Lung (tissue), 12 donors: ENCODE measurements around the gene ACACB. TPM values are rescaled to one million over a fixed set of nuclear protein-coding genes. Genes with fewer than 3 reads are reported as not detected.

Experiments
- ATAC-seq: fragments of 200-7000 bp; cut with Tn5 transposase; one replicate; pipeline ENCODE4 v1.9.1; 2020; ENCODE audit warnings: moderate number of reproducible peaks; ENCODE audit not compliant: insufficient read depth, low FRiP score
- DNase-seq, 3 donors: peaks; one replicate each; pipeline ENCODE4 v3.0.0-alpha.2; 2013 to 2017
- H3K27ac ChIP-seq, 2 donors: one replicate each; pipeline ENCODE4 v1.5.1; 2013; ENCODE audit warnings: mild to moderate bottlenecking in 2 of 2, moderate library complexity in 2 of 2, control low read depth in 1 of 2, inconsistent platforms in 1 of 2, low read depth in 1 of 2, low read length in 1 of 2
- H3K27me3 ChIP-seq, 3 donors: one replicate each; pipeline ENCODE4 v1.5.1; 2013; ENCODE audit warnings: low read length in 2 of 3; ENCODE audit not compliant: control insufficient read depth in 3 of 3, insufficient read depth in 3 of 3
- H3K36me3 ChIP-seq, 4 donors: one replicate each; pipeline ENCODE4 v1.5.1; 2013; ENCODE audit warnings: low read length in 4 of 4, mild to moderate bottlenecking in 1 of 4, moderate library complexity in 1 of 4; ENCODE audit not compliant: control insufficient read depth in 4 of 4, insufficient read depth in 4 of 4
- H3K4me1 ChIP-seq, 5 donors: one replicate each; pipeline ENCODE4 v1.5.1; 2013; ENCODE audit warnings: low read length in 5 of 5, mild to moderate bottlenecking in 2 of 5, moderate library complexity in 1 of 5; ENCODE audit not compliant: control insufficient read depth in 5 of 5, insufficient read depth in 5 of 5
- H3K4me3 ChIP-seq: one replicate; pipeline ENCODE4 v1.5.1; 2013; ENCODE audit warnings: mild to moderate bottlenecking, control low read depth, moderate library complexity
- H3K9ac ChIP-seq, 2 donors: one replicate each; pipeline ENCODE4 v1.5.1; 2013; ENCODE audit warnings: low read length in 2 of 2, control low read depth in 1 of 2; ENCODE audit not compliant: insufficient read depth in 1 of 2
- H3K9me3 ChIP-seq, 4 donors: one replicate each; pipeline ENCODE4 v1.5.1; 2013; ENCODE audit warnings: low read length in 3 of 4, mild to moderate bottlenecking in 1 of 4, moderate library complexity in 1 of 4; ENCODE audit not compliant: control insufficient read depth in 4 of 4, insufficient read depth in 3 of 4
- CTCF ChIP-seq: IDR thresholded peaks from 2 replicates; pipeline ENCODE4 v1.5.1; 2012; ENCODE audit warnings: mild to moderate bottlenecking; ENCODE audit errors: control extremely low read depth, extremely low read depth
- WGBS, 2 donors: extraction: QIAGEN DNeasy Blood & Tissue Kit; methylation state at CpG; one replicate each; pipeline ENCODE4 v1.1.7; 2013; 5-methylcytosine and 5-hydroxymethylcytosine counted together
- polyA plus RNA-seq, 2 donors: library from polyadenylated mRNA; stranded (reverse); fragments of 200-250 nt; gene quantifications; one replicate each; pipeline ENCODE4 v1.2.1, GENCODE V29; 2013
- total RNA-seq, 2 donors: library from RNA; depleted of rRNA in 1 of 2; stranded (reverse); fragments of >200 nt in 1 of 2; gene quantifications; one replicate each; pipeline ENCODE4 v1.2.1, GENCODE V29; 2014 to 2021
- donor health status: control.
- donor health status: control.
- donor health status: Bipolar disorder and iron deficiency.
- donor health status: healthy.
- donor health status: DM: yes; HTN: yes; CAD: no.

The ACACB gene
- total and polyA plus RNA-seq, 4 donors = 2.9 to 24.5 (median 18.2) TPM

- DNase-seq = no peak
These were observed 169.9 kb downstream of the ACACB start for GRCh38 chr12:109286252-109286651.

GRCh38 chr12:109286652-109287051, 170.3 kb downstream of the ACACB start:
- no peak for DNase-seq
- H3K4me3 ChIP-seq = no peak overlapping the region
- H3K9me3 ChIP-seq = no peaks in the 10 kb centered on the region
- 82 to 87% methylated on average over 4 of the region's 4 CpGs for WGBS, 2 donors
- H3K27me3 ChIP-seq = no peaks in the 10 kb centered on the region
- no peak for TF ChIP-seq CTCF
- H3K27ac ChIP-seq = no peak overlapping the region
- ATAC-seq = no peak
- peaks cover 0 to 9% (median 0%) of the 10 kb centered on the region in 5 donors for H3K4me1 ChIP-seq
- no peaks in the 10 kb centered on the region for H3K36me3 ChIP-seq
- no peak overlapping the region for H3K9ac ChIP-seq

More at GRCh38 chr12:109286252-109286651, 169.9 kb downstream of the ACACB start:
- Histone ChIP-seq H3K27me3 (no peaks in the 10 kb centered on the region), H3K36me3 (no peaks in the 10 kb centered on the region), H3K27ac (no peak overlapping the region), H3K4me3 (no peak overlapping the region), H3K9me3 (no peaks in the 10 kb centered on the region), H3K9ac (no peak overlapping the region), H3K4me1 (peaks cover 0 to 5% (median 0%) of the 10 kb centered on the region in 5 donors)
- ATAC-seq = no peak
- no peak for TF ChIP-seq CTCF

GRCh38 chr12:109287181-109287580, 170.8 kb downstream of the ACACB start:
- H3K9me3 ChIP-seq = no peaks in the 10 kb centered on the region
- TF ChIP-seq CTCF = no peak
- ATAC-seq (no peak), DNase-seq (no peak)
- H3K9ac ChIP-seq = no peak overlapping the region
- no peak overlapping the region for H3K27ac ChIP-seq
- H3K27me3 ChIP-seq = no peaks in the 10 kb centered on the region
- WGBS, 2 donors = 81 to 85% methylated on average over 7 of the region's 7 CpGs
- H3K36me3 ChIP-seq = no peaks in the 10 kb centered on the region
- H3K4me1 ChIP-seq = peaks cover 0 to 12% (median 4%) of the 10 kb centered on the region in 5 donors
- H3K4me3 ChIP-seq = no peak overlapping the region

GRCh38 chr12:109287811-109288469, 171.6 kb downstream of the ACACB start:
- 82 to 91% methylated on average over 14 to 16 of the region's 16 CpGs for WGBS, 2 donors
- Histone ChIP-seq H3K4me3 (no peak overlapping the region), H3K9me3 (no peaks in the 10 kb centered on the region), H3K27me3 (no peaks in the 10 kb centered on the region), H3K36me3 (no peaks in the 10 kb centered on the region), H3K4me1 (peaks cover 0 to 12% (median 4%) of the 10 kb centered on the region in 5 donors), H3K27ac (no peak overlapping the region), H3K9ac (no peak overlapping the region)
- no peak for ATAC-seq
- TF ChIP-seq CTCF = no peak
- DNase-seq = no peak
